ENCODE measurements around the gene CCR9. TPM values are rescaled to one million over a fixed set of nuclear protein-coding genes. Genes with fewer than 3 reads are reported as not detected.

Gene CCR9
- polyA plus RNA-seq, 1 experiment = not detected

DNA sequence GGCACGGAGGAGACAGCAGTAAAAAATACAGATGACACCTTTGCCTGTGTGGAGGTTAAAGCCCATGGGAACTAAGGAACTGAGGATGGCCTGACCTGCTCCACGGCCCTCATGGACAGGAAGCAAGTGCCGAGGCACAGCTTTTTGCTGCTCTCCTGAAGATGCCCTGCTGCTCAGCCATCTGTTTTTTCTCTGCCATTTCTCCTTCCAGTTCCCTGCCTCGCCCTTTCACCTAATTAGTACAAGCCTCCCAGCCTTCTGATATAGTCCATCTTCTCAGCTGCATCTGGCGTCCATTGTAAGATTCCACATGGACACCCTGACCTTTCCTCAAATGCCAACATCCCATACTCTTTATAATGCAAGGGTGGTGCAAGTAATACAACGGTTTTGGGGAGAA is 45.2 kb downstream of the CCR9 start:
- ChIA-PET CTCF (interaction anchor here (1.5 to 13.5 kb wide), 3 partner anchors 148 to 421 kb away, joined by 3 to 420 read pairs (median 60); no protein-coding TSS in a partner anchor), POLR2A (no interaction called here)
- Histone ChIP-seq H3K4me3 (ENCODE audit: low read depth, low read length) (no peak overlapping the region), H3K27ac (ENCODE audit: low read depth, low read length) (no peak overlapping the region), H3K27me3 (ENCODE audit: control insufficient read depth, insufficient read depth, low read length) (no peaks in the 10 kb centered on the region), H3K9me3 (ENCODE audit: control insufficient read depth, insufficient read depth, low read length) (no peaks in the 10 kb centered on the region; the same call in 1 of the 2 replicates)
- TF ChIP-seq, protein P1, sequence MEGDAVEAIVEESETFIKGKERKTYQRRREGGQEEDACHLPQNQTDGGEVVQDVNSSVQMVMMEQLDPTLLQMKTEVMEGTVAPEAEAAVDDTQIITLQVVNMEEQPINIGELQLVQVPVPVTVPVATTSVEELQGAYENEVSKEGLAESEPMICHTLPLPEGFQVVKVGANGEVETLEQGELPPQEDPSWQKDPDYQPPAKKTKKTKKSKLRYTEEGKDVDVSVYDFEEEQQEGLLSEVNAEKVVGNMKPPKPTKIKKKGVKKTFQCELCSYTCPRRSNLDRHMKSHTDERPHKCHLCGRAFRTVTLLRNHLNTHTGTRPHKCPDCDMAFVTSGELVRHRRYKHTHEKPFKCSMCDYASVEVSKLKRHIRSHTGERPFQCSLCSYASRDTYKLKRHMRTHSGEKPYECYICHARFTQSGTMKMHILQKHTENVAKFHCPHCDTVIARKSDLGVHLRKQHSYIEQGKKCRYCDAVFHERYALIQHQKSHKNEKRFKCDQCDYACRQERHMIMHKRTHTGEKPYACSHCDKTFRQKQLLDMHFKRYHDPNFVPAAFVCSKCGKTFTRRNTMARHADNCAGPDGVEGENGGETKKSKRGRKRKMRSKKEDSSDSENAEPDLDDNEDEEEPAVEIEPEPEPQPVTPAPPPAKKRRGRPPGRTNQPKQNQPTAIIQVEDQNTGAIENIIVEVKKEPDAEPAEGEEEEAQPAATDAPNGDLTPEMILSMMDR (IDR thresholded peaks at IDR 0.05; ENCODE audit: low read depth, low read length) = no peak
- no peak for DNase-seq (ENCODE audit: low read depth, low spot score)

DNA sequence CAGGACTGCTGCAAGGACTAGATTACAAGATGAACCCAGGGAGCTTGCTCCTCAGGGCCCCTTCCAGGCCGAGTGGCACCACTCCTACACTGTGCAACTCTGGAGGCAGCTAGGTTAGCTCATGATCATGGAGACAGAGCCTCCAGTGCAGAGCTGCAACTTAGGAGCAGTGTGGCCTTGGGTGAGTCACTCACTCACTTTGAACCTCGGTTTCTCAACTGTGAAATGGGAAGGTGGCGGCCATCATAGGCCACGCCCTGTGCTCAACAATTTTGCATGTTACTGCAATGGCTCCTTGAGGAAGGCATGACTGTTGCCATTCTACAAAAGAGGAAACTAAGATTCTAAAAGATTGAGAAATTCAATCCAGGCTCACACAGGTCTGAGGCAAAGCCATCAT is 45.8 kb downstream of the CCR9 start:
- no peaks in the 10 kb centered on the region for H3K27me3 ChIP-seq (ENCODE audit: control insufficient read depth, insufficient read depth, low read length)
- TF ChIP-seq, protein P1 (IDR thresholded peaks at IDR 0.05; ENCODE audit: low read depth, low read length) = no peak
- POLR2A ChIA-PET = no interaction called here
- no peak for DNase-seq (ENCODE audit: low read depth, low spot score)
- no peak overlapping the region for H3K4me3 ChIP-seq (ENCODE audit: low read depth, low read length)
- CTCF ChIA-PET = interaction anchor here (5.6 to 13.5 kb wide), 2 partner anchors 147 to 171 kb away, joined by 60 to 420 read pairs; no protein-coding TSS in a partner anchor
- no peak overlapping the region for H3K27ac ChIP-seq (ENCODE audit: low read depth, low read length)
- H3K9me3 ChIP-seq (ENCODE audit: control insufficient read depth, insufficient read depth, low read length) = no peaks in the 10 kb centered on the region; the same call in 1 of the 2 replicates

DNA sequence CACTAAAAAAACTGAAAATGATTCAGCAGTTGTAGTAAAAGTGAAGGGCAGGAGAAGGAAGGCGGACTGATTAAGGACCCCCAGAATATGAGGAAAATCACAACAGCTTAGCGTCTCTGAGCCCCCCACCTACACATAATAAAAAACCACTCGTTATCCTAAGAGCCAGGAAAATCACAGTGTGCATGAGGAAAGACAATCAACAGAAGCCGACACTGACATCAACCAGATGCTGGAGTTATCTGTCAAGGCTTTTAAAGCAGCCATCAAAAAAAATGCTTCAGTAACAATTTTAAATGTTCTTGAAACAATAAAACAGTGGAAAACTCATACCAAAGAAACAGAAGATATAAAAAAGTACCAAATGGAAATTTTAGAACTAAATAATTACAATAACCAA is 47.2 kb downstream of the CCR9 start:
- CTCF ChIA-PET = interaction anchor here (0.6 to 13.5 kb wide), 3 partner anchors 145 to 493 kb away, joined by 4 to 420 read pairs (median 5); no protein-coding TSS in a partner anchor
- POLR2A ChIA-PET = no interaction called here
- Histone ChIP-seq H3K27me3 (ENCODE audit: control insufficient read depth, insufficient read depth, low read length) (no peaks in the 10 kb centered on the region), H3K4me3 (ENCODE audit: low read depth, low read length) (no peak overlapping the region), H3K27ac (ENCODE audit: low read depth, low read length) (no peak overlapping the region), H3K9me3 (ENCODE audit: control insufficient read depth, insufficient read depth, low read length) (no peaks in the 10 kb centered on the region; the same call in 1 of the 2 replicates)
- DNase-seq (ENCODE audit: low read depth, low spot score) = no peak
- TF ChIP-seq, protein P1 (IDR thresholded peaks at IDR 0.05; ENCODE audit: low read depth, low read length) = no peak

DNA sequence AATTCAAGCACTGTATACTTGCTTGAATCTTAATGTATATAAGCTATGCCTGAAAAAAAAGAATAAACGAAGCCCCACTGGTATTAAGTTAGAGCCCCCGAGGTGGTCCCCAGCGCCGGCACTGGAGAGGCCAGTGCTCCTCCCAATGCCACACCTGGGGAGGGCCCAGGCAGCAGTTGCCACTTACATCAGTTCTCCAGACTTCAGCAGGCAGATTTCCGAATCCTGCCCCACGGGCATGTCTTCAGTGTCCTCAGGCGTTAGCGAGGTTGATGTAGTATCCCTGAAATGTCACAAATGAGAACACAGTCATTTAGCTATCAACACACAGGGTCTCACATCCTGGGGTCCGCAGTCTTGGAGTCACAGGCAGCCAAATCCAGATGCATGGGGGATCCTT is 49.9 kb downstream of the CCR9 start:
- no peak for DNase-seq (ENCODE audit: low read depth, low spot score)
- ChIA-PET CTCF (interaction anchor here (0.6 to 13.5 kb wide), 3 partner anchors 143 to 282 kb away, joined by 3 to 420 read pairs (median 6); no protein-coding TSS in a partner anchor), POLR2A (no interaction called here)
- TF ChIP-seq, protein P1 (IDR thresholded peaks at IDR 0.05; ENCODE audit: low read depth, low read length) = no peak
- no peaks in the 10 kb centered on the region for H3K27me3 ChIP-seq (ENCODE audit: control insufficient read depth, insufficient read depth, low read length)
- H3K27ac ChIP-seq (ENCODE audit: low read depth, low read length) = no peak overlapping the region
- H3K4me3 ChIP-seq (ENCODE audit: low read depth, low read length) = no peak overlapping the region
- peaks cover 8% of the 10 kb centered on the region for H3K9me3 ChIP-seq (ENCODE audit: control insufficient read depth, insufficient read depth, low read length)

DNA sequence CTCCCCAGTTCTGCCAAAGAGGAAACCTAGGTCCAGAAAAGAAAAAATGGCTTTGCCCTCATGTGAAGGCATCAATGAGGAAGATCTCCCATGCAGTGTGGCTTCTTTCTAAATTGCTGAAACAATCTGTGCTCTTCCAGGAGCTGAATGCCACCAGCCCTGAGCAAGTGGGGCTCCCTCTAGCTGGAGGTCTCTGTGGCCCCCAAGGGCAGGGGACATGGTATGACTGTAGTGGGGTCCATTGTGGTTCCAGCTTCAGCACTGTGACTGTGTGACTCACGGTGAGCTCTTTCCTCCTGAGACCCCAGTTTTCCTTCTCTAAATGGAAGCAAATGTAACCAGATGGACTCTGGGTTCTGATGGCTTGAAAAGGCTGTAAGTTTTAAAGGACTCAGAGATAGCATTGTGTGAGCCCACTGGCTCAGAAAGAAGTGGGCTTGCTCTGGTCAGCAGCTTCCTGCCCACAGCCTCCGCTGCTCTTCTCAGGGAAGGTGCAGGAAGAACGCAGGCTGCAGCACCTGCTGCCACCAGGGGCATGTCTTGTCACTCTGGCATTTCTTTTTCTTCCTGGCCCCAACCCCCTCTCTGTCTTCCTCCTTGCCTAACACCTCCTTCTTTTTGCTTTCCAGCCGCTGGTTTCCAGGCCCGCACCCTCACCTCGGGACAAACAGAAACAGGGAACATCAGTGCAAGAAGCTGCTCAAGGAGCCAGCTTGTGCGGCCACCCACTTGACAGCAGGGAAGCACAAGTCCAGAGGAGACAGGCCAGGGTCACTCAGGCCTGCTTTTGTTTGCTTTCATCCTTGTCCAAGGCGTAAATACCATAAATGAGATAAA is 51.1 kb downstream of the CCR9 start:
- Histone ChIP-seq H3K9me3 (ENCODE audit: control insufficient read depth, insufficient read depth, low read length) (peaks cover 8% of the 10 kb centered on the region), H3K27me3 (ENCODE audit: control insufficient read depth, insufficient read depth, low read length) (no peaks in the 10 kb centered on the region), H3K4me3 (ENCODE audit: low read depth, low read length) (no peak overlapping the region), H3K27ac (ENCODE audit: low read depth, low read length) (no peak overlapping the region)
- TF ChIP-seq, protein P1 (IDR thresholded peaks at IDR 0.05; ENCODE audit: low read depth, low read length) = no peak
- CTCF ChIA-PET = interaction anchor here (0.9 to 13.5 kb wide), 6 partner anchors 9 to 441 kb away, joined by 3 to 420 read pairs (median 5); no protein-coding TSS in a partner anchor
- no peak for DNase-seq (ENCODE audit: low read depth, low spot score)
- POLR2A ChIA-PET = no interaction called here

Measured in AG04450 (cell line).